SKM-1 (cell line): ENCODE data around the gene NUDT22.
"Not testable (repeated sequence)": the region's sequence is repeated elsewhere in the genome, so short reads cannot be mapped to it uniquely, and the experiment has no call there.

Experiments used
- DNase-seq: peaks from one replicate; lab custom pipeline; 2025; ENCODE audit not compliant: unreplicated experiment; lab: John Stamatoyannopoulos, UW

The NUDT22 gene

GRCh38 chr11:64241241-64241490 is 15.1 kb downstream of the NUDT22 start:
- DNase-seq: peak; percentile 95

- no peak for DNase-seq
These were observed 15.7 kb downstream of the NUDT22 start for GRCh38 chr11:64241491-64242374.

GRCh38 chr11:64243236-64243854 is 17.3 kb downstream of the NUDT22 start:
- DNase-seq: no peak

- DNase-seq: no peak
These were observed 18.0 kb downstream of the NUDT22 start for GRCh38 chr11:64244107-64244506.

GRCh38 chr11:64244966-64245365 is 18.9 kb downstream of the NUDT22 start:
- no peak for DNase-seq

- no peak for DNase-seq
These were observed 19.3 kb downstream of the NUDT22 start for GRCh38 chr11:64245401-64245796.

- DNase-seq: no peak
These were observed 19.9 kb downstream of the NUDT22 start for GRCh38 chr11:64245797-64246620.

- not testable (repeated sequence) for DNase-seq
These were observed 20.5 kb downstream of the NUDT22 start for GRCh38 chr11:64246621-64246870.

GRCh38 chr11:64246871-64247728 is 21.0 kb downstream of the NUDT22 start, which contains the start of gene PPP1R14B:
Gene PPP1R14B (minus strand): TSS chr11:64246943. CDS start chr11:64246673, 270 bp downstream.
- DNase-seq: peak; percentile 59

- DNase-seq: no peak
These were observed 21.9 kb downstream of the NUDT22 start for GRCh38 chr11:64247729-64248531.

- DNase-seq: no peak
These were observed 22.5 kb downstream of the NUDT22 start for GRCh38 chr11:64248578-64248977.

GRCh38 chr11:64249038-64249437 is 23.0 kb downstream of the NUDT22 start:
- no peak for DNase-seq

- DNase-seq: no peak
These were observed 23.7 kb downstream of the NUDT22 start for GRCh38 chr11:64249563-64250414.

GRCh38 chr11:64250415-64251015 is 24.4 kb downstream of the NUDT22 start:
- no peak for DNase-seq

- DNase-seq: no peak
These were observed 25.1 kb downstream of the NUDT22 start, which contains the start of gene PLCB3 for GRCh38 chr11:64251016-64251752. Gene PLCB3 (plus strand): TSS chr11:64251530. CDS start chr11:64251650, 120 bp downstream.

- no peak for DNase-seq
These were observed 25.6 kb downstream of the NUDT22 start for GRCh38 chr11:64251753-64252002.

GRCh38 chr11:64252003-64252872 is 26.2 kb downstream of the NUDT22 start:
- DNase-seq: no peak
